GM18868 (cell line): ENCODE data around the gene TMEM163.
"Not testable (repeated sequence)": the region's sequence is repeated elsewhere in the genome, so short reads cannot be mapped to it uniquely, and the experiment has no call there.

Experiments used
- ATAC-seq: cut with Tn5 transposase; IDR thresholded peaks from one replicate; pipeline ENCODE4 v1.9.1; 2021; ENCODE audit warnings: mild to moderate bottlenecking, moderate library complexity; ENCODE audit not compliant: unreplicated experiment

Gene TMEM163

GRCh38 chr2:134623796-134624195, 95.0 kb downstream of the TMEM163 start:
- ATAC-seq = peak; percentile 96

GRCh38 chr2:134623046-134623445, 95.8 kb downstream of the TMEM163 start:
- ATAC-seq = no peak

- ATAC-seq = no peak
These were observed 96.7 kb downstream of the TMEM163 start for GRCh38 chr2:134621939-134622705.

- ATAC-seq = no peak
These were observed 99.5 kb downstream of the TMEM163 start for GRCh38 chr2:134619250-134619649.

GRCh38 chr2:134615480-134615879, 103.3 kb downstream of the TMEM163 start:
- not testable (repeated sequence) for ATAC-seq

GRCh38 chr2:134611316-134611715, 107.5 kb downstream of the TMEM163 start:
- no peak for ATAC-seq

GRCh38 chr2:134610871-134611270, 107.9 kb downstream of the TMEM163 start:
- no peak for ATAC-seq

- ATAC-seq = no peak
These were observed 108.8 kb downstream of the TMEM163 start for GRCh38 chr2:134609924-134610513.

- no peak for ATAC-seq
These were observed 114.8 kb downstream of the TMEM163 start for GRCh38 chr2:134603966-134604365.

GRCh38 chr2:134602666-134603065, 116.1 kb downstream of the TMEM163 start:
- ATAC-seq = no peak

- ATAC-seq = no peak
These were observed 117.5 kb downstream of the TMEM163 start for GRCh38 chr2:134601264-134601663.

- no peak for ATAC-seq
These were observed 118.6 kb downstream of the TMEM163 start for GRCh38 chr2:134600208-134600607.

- no peak for ATAC-seq
These were observed 119.6 kb downstream of the TMEM163 start for GRCh38 chr2:134599236-134599635.

GRCh38 chr2:134594399-134594798, 124.4 kb downstream of the TMEM163 start:
- no peak for ATAC-seq

GRCh38 chr2:134593519-134593918, 125.3 kb downstream of the TMEM163 start:
- no peak for ATAC-seq

GRCh38 chr2:134592377-134592776, 126.4 kb downstream of the TMEM163 start:
- ATAC-seq = no peak

GRCh38 chr2:134591526-134591925, 127.3 kb downstream of the TMEM163 start:
- no peak for ATAC-seq

- ATAC-seq = no peak
These were observed 128.1 kb downstream of the TMEM163 start for GRCh38 chr2:134590679-134591078.

- not testable (repeated sequence) for ATAC-seq
These were observed 129.4 kb downstream of the TMEM163 start for GRCh38 chr2:134589171-134590083.

GRCh38 chr2:134588556-134588955, 130.2 kb downstream of the TMEM163 start:
- ATAC-seq = no peak

GRCh38 chr2:134586326-134586965, 132.4 kb downstream of the TMEM163 start:
- ATAC-seq = no peak
